Measurements from ENCODE around the gene OR1I1.
A peak's percentile ranks its signal among the peaks of the same experiment; 100 is the strongest.

OR1I1 gene

DNA sequence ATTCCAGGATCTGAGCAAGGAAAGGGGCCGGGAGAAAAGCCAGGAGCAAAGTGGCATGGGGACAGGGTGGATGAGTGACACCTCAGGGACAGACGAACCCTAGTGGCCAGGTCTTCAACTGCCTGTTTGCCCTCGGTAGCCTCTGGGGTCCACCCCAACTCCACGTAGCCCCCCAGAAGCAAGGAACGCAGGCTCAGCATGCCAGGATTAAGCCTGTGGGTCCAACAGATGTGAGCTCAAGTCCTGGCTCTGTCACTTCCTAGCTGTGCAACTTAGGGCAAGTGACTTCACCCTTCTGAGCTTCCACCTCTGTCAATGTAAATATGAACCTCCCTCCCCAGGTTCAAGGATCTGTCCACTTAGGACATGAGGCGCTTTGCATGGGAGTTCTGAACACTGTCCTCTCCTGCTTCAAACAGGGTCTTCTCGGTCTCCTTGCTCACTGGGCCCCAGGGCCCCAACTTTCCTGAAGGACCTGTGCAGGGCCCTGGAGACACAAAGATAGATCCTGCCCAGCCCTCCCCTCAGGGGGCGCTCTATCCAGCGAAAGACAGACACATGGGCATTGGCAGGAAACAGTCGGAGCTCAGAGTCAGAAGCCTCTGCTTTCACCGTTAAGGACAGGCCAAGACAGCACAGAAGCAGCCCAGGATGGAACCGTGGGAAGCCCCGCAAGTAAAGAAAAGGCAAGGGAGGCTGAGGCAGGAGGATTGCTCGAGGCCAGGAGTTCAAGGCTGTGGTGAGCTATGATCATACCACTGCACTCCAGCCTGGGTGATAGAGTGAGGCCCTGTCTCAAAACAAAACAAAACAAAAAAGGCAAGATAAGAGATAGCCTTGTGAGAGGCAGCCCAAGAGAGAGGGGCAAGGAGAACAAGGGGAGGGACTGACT is 38.4 kb downstream of the OR1I1 start:
- DNase-seq, result no peak

DNA sequence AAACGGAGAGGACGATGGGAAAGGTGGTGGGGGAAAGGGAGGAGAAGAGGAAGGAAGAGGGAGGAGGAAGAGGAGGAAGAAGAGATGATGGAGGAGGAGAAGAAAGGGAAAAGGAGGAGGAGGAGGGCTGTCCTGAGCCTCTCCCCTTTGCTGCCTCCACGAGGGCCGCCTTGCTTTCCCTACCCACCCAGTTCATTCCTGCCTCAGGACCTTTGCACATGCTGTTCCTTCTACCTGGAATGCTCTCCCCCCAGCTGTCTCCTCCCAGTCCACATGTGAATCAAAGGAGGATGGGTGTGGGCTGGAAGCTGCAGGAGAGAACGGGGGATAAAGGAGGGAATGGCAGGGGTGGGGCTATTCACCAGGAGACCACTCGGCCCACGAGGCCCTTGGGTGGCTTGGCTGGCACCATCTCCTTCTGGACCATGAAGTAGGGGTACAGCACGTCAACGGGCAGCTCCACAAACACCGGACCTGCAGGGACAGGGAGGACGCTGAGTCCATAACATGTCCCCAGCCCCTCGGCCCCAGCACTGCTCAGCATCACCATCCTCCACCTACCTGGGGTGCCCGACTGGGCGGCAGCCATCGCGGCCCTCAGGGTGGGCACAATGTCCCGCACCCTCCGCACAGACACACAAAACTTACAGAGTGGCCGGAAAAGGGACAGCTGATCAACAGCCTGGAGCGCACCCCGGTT is 40.5 kb downstream of the OR1I1 start:
- DNase-seq, result no peak

DNA sequence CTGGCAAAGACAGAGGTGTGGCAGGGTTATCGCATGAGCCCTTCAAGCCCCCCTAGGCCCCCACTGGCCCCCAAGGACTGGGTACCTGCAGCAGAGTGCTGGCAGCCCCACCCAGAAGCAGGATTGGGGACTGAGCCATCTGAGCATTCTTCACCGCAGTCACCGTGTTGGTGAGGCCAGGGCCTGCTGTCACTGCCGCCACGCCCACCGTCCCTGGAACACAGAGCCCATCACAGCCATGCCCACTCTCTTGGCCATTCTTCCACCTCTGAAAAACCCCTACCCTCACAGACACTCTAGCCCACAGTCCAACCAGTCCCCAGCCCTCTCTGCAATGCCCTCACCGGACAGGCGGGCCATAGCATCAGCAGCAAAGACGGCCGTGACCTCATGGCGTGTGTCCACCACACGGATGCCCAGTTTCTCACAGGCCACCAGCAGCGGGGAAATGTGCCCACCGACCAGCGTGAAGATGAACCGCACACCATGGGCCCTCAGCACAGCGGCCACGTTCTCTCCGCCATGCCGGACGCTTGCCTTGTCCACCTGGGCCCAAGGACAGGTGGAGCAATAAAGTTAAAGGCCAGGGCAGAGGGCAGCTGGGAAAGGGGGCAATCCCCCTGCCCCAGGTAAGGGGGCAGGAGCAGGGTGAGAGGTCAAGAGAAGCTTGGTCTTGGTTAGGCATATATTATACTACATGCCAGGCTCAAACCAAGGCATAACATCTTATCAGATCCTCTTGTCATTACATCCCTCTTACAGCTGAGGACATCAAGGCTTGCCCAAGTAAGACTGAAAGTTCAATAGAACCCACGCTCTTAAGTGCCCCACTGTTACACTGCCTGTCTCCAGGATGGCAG is 41.2 kb downstream of the OR1I1 start:
- DNase-seq, result no peak

DNA sequence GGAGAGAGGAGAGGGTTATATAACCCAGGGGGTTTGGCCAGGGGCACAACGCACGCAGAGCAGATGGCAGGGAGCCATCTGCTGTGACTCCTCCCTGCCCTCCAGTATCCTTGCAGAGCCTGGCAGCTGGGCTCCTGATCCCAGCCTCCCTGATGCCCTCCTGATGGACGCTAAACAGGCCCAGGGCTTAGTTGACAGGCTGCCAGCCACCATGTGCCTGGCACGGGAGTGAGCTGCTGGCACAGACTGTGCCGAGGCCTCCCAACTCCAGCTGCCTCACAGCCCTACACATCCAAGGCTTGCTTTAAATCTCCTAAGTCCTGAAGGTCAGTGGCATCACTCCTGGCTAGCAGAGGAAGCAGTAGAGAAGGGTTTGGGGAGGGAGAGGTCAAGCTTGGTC is 41.9 kb downstream of the OR1I1 start:
- DNase-seq, result no peak

DNA sequence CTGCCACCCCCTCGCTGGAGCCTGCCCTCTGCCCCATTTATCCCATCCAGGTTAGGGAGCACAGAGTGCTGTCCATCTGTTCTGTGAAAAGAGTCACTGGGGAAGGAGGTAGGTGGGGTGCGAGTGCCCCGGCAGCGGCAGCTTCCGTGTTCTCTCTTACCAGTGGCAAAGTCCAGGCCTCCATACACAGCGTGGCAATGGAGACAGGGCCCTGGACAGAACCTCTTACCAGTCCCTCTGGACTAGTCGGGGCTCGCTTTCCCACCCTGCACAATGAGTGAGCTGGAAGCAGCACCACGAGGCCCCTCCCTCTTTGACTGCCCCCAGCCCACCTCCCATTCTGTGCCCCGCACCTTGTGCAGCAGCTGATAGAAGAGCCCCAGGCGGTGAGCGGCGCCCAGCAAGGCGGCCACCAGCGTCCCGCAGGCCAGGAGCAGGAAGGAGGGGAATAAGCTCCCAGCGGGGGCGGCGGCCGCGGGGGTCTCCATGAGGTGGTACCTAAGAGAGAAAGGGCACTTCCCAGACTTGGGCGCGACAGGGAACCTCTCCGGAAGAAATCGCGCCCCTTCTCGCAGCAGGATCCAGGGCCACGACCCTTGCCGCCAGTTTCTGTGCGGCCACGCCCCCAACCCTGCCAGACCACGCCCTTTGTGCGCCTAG is 42.7 kb downstream of the OR1I1 start:
- DNase-seq, result no peak

DNA sequence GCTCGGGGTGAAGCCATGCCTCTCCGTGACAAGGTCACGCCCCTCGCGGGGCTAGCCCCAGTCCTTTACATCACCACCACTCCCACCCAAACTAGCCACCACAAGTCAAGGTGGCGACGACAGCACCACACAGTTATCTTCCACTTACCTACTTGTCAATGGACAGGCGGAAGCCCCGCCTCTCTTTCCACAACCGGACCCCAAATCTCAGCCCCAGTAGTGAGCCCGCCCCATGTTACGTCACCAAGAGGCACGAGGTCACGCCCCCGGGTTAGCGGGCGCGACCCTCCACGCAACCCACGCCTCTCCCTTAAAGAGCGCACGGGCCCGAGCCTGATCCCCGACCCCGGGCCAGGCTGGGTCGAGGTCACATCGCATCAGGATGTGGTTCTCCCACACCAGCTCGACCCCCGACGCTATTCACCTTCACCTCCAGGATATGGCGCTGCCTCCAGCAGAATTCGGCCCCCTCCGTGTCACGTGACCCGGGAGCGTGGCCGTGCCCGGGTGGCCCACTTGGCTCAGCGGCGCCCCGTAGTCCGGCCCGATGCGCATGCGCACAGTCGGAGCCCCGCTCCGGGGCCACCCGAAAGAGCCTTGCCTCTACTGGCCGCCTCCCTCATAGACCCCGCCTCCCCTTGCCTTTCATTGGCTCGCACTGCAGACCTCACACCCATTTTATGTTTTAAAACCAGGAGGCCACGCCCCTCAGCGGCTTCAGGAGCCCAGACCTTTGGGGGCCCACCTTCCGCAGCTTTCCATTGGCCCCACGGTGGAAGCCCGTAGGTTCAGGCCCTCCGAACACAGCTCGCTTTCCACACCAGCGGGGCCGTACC is 43.4 kb downstream of the OR1I1 start:
- peak; percentile 97 for DNase-seq

DNA sequence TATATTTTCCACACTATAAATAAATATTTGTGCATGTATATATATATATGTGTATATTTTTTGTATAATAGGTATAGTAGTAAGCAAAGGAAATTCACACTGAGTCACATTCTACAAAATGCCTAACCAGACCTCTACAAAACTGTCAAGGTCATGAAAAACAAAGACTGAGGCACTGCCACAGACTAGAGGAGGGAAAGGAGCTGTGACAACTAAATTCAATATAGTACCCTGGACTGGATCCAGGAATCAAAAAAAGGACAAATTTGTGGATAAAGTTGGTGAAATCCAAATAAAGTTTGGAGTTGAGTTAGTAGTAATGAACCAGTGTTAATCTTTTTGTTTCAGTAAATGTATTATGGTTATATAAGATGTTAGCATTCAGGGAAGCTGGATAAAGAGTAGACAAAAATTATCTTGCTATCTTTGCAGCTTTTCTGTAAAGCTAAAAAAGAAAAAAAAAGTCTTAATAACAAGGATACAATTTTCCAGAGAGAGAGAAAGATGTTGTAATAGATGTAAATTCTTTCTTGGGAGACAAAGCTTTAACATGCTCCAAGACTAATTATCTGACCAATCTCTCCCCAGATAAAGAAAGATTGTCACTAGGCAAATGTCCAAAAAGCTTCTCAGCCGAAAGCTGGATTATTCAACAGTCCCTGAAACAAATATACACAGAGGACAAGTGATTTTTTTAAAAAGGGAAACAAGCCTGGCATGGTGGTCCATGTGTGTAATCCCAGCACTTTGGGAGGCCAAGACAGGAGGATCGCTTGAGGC is 44.3 kb downstream of the OR1I1 start:
- DNase-seq, result no peak

DNA sequence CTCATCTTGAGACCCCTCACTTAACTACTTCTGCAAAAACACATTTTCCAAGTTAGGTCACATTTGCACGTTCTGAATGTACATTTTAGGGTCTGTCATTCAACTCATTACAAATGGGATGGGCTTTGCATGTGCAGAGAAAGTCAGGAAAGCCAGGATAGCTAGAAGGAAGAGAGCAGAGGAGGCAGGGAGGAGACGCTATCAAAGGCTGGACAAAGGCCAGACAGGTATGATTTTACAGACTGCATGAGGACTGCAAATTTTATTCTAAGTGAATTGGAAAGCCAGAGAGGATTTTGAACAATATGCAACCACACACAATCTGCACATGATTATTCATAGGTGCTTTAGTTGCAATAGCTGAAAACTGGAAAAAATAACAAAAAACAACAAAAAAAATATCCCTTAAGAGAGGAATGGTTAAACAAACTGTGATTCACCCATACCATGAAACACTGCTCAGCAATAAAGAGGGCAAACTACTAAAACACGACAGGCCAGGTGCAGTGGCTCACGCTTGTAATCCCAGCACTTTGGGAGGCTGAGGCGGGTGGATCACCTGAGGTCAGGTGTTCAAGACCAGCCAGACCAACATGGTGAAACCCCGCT is 46.3 kb downstream of the OR1I1 start:
- no peak for DNase-seq

DNA sequence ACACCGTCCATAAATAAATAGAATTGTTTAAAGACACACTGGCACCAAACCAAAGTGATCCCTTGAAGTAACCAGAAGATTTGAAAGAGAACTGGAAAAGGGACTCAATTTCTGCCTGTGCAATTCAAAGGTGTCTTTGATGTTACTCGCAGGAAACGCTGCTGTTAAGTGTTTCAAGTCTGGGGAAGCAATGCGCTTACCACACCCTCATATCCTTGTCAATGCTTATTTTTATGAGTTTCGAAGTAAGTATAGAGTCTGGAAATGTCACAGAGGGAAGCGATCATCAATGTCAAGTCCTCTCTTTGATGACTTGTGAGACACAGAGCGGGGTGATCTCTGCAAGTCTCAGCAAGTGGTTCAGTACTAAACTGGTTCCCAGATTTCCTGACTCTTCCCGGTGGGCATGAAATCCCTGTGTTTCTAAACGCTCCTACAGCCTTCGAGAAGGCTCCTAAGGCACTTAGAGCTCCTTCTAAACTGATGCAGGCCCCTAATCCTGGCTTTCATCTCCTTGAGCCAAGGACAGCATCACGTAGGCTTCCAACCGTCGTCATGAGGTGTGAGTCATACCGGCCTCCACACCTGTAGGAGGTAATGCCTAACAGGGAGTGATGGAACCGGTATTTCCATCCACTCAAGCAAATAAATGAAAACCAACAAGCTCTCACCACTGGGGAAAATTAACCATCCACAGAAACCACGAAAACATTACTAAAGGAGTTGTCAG is 48.0 kb downstream of the OR1I1 start:
- no peak for DNase-seq

DNA sequence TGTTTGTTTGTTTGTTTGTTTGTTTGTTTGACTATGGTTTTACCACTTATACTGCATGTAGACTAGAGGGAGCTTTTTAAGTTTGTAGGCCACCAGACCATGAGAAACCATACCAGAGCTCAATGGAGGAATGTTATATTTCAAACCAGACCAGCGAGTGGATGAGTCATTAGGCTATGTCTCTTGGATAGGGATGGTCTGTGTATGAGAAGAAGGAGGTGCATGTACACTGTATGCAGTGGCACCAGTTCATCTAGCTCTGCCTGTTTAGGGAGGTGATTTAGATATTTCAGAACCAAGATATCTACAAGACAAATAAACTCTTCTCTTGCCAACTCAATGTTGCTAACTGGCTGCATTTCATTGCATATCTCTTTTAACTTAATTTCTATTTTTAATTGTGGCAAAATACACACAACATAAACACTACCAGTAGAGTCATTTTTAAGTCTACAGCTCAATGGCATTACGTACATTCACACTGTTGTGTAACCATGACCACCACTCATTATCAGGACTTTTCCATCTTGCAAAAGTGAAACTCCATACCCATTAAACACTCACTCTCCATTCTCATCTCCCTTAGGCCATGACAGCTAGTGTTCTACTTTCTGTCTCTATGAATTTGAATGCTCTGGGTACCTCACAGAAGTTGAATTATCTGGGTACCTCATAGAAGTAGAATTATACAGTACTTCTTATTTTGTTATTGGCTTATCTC is 54.4 kb downstream of the OR1I1 start:
- no peak for DNase-seq

DNA sequence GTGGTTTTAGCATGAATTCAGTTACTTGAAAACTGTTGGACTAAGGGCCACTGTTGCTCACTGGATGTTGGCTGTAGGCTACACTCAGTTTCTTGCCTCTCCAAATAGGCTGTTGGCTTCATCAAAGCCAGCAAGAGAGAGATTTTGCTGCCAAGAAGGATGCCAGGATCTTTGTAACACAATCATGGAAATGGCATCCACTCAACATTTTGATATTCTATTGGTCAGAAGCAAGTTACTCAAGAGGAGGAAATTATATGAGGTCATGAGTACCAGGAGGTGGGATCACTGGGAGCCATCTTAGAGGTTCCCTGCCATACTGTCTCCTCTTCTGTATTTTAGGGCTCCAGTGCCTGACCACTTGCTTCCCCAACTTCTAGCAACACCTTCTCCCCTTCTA is 55.8 kb downstream of the OR1I1 start:
- DNase-seq, result peak; percentile 36

DNA sequence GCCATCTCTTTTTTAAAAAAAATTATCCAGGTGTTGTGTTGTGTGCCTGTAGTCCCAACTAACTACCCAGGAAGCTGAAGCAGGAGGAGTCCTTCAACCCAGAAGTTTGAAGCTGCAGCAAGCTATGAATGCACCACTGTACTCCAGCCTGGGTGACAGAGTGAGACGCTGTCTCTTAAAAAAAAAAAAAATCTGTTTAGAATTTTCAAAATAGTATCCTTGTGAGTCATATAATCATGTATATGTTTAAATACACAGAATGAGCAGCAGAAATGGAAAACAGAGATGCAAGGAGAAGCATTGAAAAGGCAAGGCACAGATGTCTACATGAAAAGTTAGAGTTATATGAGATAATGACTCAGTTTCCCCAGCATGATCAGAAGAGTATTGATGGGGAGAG is 56.4 kb downstream of the OR1I1 start:
- no peak for DNase-seq

DNA sequence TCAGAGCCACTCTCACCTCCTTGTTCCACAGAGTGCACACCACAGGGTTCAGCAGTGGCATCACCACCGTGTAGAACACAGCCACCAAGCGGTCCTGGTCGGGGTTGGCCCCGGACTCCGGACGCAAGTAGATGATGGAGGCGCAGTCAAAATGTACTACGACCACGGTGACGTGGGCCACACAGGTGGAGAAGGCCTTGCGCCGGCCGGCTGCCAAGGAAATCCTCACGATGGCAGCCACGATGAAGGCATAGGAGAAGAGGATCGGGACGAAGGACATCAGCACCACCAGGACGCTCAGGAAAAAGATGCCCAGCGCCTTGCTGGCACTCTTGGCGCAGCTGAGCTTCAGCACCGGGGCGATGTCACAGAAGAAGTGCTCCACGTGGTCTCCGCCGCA is 59.1 kb downstream of the OR1I1 start:
- DNase-seq, result no peak

DNA sequence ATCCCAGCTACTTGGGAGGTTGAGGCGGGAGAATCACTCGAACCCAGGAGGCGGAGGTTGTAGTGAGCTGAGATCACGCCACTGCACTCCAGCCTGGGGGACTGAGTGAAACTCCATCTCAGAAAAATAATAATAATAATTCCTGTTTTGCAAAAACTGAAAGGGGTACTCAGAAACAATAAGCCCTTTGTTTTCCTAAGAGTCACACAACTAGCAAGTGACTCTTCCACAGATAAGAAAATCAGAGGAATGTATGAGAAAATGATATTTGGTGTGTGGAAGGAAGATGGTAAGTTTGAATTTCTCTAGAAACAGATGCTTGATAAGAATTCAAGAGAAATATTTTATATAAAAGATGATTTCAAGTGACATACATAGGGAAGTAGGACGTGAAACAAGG is 60.3 kb downstream of the OR1I1 start:
- DNase-seq, result no peak

Data from NCI-H226 (cell line).